Chondrocyte (in vitro differentiated cells): ENCODE measurements around the gene PTPRCAP. TPM values are rescaled to one million over a fixed set of nuclear protein-coding genes. Genes with fewer than 3 reads are reported as not detected.

Experiments used
- DNase-seq: peaks from one replicate; pipeline ENCODE4 v3.0.0; 2021; ENCODE audit warnings: mixed read lengths, low spot score
- H3K27ac Mint-ChIP-seq: one replicate; pipeline ENCODE4 v1.8.0; 2021; ENCODE audit warnings: mild to moderate bottlenecking, moderate library complexity, mixed read lengths; ENCODE audit not compliant: unreplicated experiment
- H3K27me3 Mint-ChIP-seq: 2 replicates; pipeline ENCODE4 v1.8.0; 2021; ENCODE audit warnings: low read depth, mixed read lengths
- H3K36me3 Mint-ChIP-seq: 2 replicates; pipeline ENCODE4 v1.8.0; 2021; ENCODE audit warnings: low read depth, mixed read lengths
- H3K4me1 Mint-ChIP-seq: 2 replicates; pipeline ENCODE4 v1.8.0; 2021; ENCODE audit warnings: low read depth, mild to moderate bottlenecking, mixed read lengths
- H3K4me3 Mint-ChIP-seq: one replicate; pipeline ENCODE4 v1.8.0; 2021; ENCODE audit warnings: mild to moderate bottlenecking, moderate library complexity, mixed read lengths; ENCODE audit not compliant: unreplicated experiment
- H3K9me3 Mint-ChIP-seq: 2 replicates; pipeline ENCODE4 v1.8.0; 2021; ENCODE audit warnings: low read depth, mixed read lengths
- total RNA-seq: library from RNA; stranded (reverse); gene quantifications from 3 replicates; pipeline ENCODE4 v1.2.1, GENCODE V29; 2021
- TF ChIP-seq, protein P1 (sequence below): fragments of 200-600 bp; sonication (generic); IDR thresholded peaks from 2 replicates; pipeline ENCODE4 v1.5.0; 2021; ENCODE audit warnings: antibody characterized with exemption, mild to moderate bottlenecking, moderate library complexity

PTPRCAP gene
- total RNA-seq, 1 donor from 2014 or later: 0.47 TPM

DNA sequence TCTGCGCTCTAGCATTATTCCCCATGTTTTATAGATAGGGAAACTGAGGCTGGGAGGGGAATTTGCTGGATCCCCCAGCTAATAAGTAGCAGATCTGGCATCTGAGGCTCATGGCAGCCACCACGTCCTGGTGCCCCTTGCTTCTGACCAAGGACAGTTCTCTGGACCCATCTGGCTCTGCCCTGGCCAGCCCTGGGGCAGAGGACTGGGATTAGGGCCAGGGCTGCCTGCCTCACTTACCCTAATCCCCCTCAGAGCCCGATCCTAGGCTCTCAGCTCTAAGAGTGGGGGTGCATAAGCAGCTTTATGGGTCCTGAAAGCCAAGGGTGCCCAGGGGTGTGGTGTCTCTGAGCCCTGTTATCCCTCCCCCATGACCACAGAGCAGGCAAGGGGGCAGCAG, 17.6 kb upstream of the PTPRCAP start, which contains the start of gene CABP4:
CABP4 (plus strand) TSS at position 301 of the 400 bp plus-strand sequence; CDS start at position 371, 70 bp downstream.
- H3K4me1 Mint-ChIP-seq: no peaks in the 10 kb centered on the region
- H3K4me3 Mint-ChIP-seq: no peak within 1 kb of the TSS
- no peak within 1 kb of the TSS for H3K27ac Mint-ChIP-seq
- no peaks in the 10 kb centered on the region for H3K36me3 Mint-ChIP-seq
- H3K9me3 Mint-ChIP-seq: no peaks in the 10 kb centered on the region
- H3K27me3 Mint-ChIP-seq: peaks cover 1% of the 10 kb centered on the region
- no peak for DNase-seq
- TF ChIP-seq, protein P1, sequence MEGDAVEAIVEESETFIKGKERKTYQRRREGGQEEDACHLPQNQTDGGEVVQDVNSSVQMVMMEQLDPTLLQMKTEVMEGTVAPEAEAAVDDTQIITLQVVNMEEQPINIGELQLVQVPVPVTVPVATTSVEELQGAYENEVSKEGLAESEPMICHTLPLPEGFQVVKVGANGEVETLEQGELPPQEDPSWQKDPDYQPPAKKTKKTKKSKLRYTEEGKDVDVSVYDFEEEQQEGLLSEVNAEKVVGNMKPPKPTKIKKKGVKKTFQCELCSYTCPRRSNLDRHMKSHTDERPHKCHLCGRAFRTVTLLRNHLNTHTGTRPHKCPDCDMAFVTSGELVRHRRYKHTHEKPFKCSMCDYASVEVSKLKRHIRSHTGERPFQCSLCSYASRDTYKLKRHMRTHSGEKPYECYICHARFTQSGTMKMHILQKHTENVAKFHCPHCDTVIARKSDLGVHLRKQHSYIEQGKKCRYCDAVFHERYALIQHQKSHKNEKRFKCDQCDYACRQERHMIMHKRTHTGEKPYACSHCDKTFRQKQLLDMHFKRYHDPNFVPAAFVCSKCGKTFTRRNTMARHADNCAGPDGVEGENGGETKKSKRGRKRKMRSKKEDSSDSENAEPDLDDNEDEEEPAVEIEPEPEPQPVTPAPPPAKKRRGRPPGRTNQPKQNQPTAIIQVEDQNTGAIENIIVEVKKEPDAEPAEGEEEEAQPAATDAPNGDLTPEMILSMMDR: no peak

DNA sequence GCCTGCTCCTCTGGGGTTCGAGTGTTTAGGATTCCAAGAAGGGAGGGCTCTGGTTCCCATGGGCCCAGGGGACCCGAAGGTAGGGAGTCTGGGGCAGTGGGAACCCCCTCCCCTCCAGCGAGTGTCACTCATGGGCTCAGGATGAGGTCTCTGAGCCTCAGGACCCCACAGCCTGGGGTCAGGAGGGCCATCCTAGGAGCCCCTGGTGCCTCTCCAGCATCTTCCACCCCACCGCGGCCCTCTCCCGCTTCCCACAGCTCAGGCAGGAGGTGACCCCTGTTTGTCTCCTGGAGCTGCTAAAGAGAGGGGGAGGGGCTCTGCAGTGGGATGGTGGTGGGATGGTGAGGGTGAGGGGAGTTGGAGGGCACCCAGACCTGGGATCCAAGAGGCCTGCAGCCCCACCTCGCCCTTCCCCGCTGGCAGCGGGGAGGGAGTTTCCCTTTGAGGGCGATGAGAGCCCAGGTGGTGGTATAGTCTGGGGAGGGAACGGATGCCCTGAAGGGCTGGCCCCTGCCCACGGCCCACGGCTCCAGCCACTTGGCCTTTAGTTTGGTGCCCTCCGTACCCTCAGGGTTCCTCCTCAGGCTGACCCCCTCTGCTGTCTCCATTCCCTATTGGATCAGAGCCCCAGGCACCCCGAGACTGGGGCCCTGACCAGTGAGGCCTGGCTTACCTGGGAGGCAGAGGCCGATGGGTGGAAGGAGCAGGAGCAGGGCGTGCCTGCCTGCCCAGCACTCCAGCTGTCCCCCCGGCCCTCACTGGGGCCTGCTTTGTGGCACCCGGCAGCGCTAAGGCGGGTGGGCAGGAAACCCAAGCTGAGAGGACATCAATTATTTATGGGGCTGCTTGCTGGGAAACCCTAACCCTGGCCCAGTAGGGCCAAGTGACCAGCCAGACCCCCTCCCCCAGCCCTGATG, 16.6 kb upstream of the PTPRCAP start:
- Mint-ChIP-seq H3K27me3 (peaks cover 1% of the 10 kb centered on the region), H3K36me3 (no peaks in the 10 kb centered on the region), H3K27ac (no peak overlapping the region), H3K4me1 (no peaks in the 10 kb centered on the region), H3K9me3 (no peaks in the 10 kb centered on the region), H3K4me3 (no peak overlapping the region)
- no peak for DNase-seq
- TF ChIP-seq, protein P1: no peak

DNA sequence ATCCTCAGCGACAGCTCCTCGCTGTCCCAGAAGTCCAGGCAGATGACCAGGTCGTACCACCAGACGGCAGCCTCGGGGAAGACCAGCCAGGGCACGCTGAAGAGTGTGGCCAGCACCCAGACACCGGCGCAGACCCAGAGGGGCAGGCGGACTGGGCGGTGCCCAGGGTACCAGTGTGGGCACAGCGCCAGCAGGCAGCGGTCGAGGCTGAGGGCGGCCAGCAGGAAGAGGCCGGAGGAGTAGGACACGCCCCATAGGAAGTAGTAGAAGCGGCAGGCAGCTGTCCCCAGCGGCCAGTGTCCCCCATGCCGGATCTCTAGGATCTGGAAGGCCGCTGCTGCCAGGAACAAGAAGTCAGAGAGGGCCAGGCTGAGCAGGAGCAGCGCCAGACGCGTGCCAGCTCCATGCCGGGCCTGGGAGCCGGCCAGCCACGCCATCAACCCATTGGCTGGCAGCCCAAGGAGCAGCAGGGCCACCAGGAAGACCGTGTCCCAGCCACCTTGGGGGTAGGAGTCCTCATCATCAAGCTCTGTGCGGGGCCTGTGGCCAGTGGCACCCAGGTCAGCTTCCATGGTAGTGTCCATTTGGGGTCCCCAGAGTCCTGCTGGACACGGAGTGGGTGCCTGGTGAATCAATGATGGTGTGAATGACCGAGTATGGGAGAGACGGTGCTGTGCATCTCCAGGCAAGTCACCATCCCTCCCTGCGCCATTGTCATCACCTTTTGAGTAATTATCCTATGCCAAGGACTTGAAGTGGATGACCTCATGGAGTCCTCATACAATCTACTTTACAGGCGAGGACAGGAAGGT, 14.9 kb upstream of the PTPRCAP start, which contains the start of gene GPR152:
GPR152 (minus strand) TSS at position 589 of the 812 bp plus-strand sequence; CDS start at position 584, 5 bp downstream.
- Mint-ChIP-seq H3K4me1 (no peaks in the 10 kb centered on the region), H3K36me3 (no peaks in the 10 kb centered on the region), H3K4me3 (no peak within 1 kb of the TSS), H3K27ac (no peak within 1 kb of the TSS), H3K9me3 (no peaks in the 10 kb centered on the region), H3K27me3 (peaks cover 1% of the 10 kb centered on the region)
- DNase-seq: peak; percentile 88
- TF ChIP-seq, protein P1: no peak

DNA sequence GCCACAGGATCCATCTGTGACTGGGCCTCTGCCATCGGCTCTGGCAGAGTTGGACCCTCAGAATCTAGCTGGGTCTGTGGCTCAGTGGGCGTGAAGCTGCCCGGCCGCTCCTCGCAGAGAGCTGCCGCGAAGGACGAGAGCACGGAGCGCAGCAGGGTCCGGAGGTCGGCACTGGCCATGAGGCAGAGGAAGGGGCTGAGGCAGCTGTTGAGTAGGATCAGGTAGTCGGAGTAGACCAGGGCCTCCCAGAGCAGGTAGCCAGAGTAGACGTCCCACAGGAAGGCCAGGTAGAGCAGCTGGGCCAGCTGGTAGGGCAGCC, 14.1 kb upstream of the PTPRCAP start:
- H3K4me1 Mint-ChIP-seq: no peaks in the 10 kb centered on the region
- TF ChIP-seq, protein P1: no peak
- H3K9me3 Mint-ChIP-seq: no peaks in the 10 kb centered on the region
- peaks cover under 1% of the 10 kb centered on the region for H3K27me3 Mint-ChIP-seq
- no peak overlapping the region for H3K27ac Mint-ChIP-seq
- H3K4me3 Mint-ChIP-seq: no peak overlapping the region
- DNase-seq: peak; percentile 78
- H3K36me3 Mint-ChIP-seq: no peaks in the 10 kb centered on the region
